Measurements from ENCODE around the gene ANKRD42. TPM values are rescaled to one million over a fixed set of nuclear protein-coding genes. Genes with fewer than 3 reads are reported as not detected.
A peak's percentile ranks its signal among the peaks of the same experiment; 100 is the strongest.

ANKRD42 gene
- total RNA-seq, 6 experiments from 2014 or later = 11.9 to 16.5 (median 13.1) TPM

DNA sequence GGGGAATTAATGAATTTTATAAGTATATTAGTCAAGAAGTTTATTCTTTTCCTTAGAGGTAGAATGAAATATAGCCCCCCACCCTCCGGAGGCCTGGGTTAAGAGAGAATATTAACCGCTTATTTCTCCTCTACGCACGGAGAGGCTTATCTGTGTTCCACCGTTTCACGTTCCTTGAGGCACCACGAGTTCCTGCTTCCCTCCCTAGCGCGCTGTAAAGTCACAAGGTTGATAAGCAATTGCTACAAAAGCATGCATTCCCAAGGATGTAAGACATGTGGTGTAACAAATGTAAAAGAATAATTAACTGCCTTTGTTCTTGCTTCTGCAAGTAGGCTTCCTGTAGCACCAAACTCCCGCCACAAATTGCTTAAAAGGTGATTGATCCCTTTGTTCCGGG lies 1.5 kb upstream of the ANKRD42 start:
- peaks cover 20% of the 10 kb centered on the region for H3K36me3 Mint-ChIP-seq (ENCODE audit: low read depth)
- no peaks in the 10 kb centered on the region for H3K27me3 Mint-ChIP-seq (ENCODE audit: insufficient read depth)
- H3K9me3 Mint-ChIP-seq = no peaks in the 10 kb centered on the region
- no peak for TF ChIP-seq CTCF (IDR thresholded peaks at IDR 0.05)
- H3K4me1 Mint-ChIP-seq (ENCODE audit: low read depth) = peaks cover 34% of the 10 kb centered on the region
- peak overlapping the region; percentile 98 for H3K4me3 Mint-ChIP-seq
- no peak for DNase-seq
- H3K27ac Mint-ChIP-seq = peak overlapping the region; percentile 98; the same call in 1 of the 2 replicates

- DNase-seq = no peak
- H3K27ac Mint-ChIP-seq = peak overlapping the region; percentile 98
- H3K27me3 Mint-ChIP-seq (ENCODE audit: insufficient read depth) = no peaks in the 10 kb centered on the region
- TF ChIP-seq CTCF (IDR thresholded peaks at IDR 0.05) = no peak
- no peaks in the 10 kb centered on the region for H3K9me3 Mint-ChIP-seq
- peak overlapping the region; percentile 98 for H3K4me3 Mint-ChIP-seq
- H3K36me3 Mint-ChIP-seq (ENCODE audit: low read depth) = peaks cover 14% of the 10 kb centered on the region
- H3K4me1 Mint-ChIP-seq (ENCODE audit: low read depth) = peaks cover 38% of the 10 kb centered on the region
Observed at GRCh38 chr11:83192606-83193245, 786 bp upstream of the ANKRD42 start.

DNA sequence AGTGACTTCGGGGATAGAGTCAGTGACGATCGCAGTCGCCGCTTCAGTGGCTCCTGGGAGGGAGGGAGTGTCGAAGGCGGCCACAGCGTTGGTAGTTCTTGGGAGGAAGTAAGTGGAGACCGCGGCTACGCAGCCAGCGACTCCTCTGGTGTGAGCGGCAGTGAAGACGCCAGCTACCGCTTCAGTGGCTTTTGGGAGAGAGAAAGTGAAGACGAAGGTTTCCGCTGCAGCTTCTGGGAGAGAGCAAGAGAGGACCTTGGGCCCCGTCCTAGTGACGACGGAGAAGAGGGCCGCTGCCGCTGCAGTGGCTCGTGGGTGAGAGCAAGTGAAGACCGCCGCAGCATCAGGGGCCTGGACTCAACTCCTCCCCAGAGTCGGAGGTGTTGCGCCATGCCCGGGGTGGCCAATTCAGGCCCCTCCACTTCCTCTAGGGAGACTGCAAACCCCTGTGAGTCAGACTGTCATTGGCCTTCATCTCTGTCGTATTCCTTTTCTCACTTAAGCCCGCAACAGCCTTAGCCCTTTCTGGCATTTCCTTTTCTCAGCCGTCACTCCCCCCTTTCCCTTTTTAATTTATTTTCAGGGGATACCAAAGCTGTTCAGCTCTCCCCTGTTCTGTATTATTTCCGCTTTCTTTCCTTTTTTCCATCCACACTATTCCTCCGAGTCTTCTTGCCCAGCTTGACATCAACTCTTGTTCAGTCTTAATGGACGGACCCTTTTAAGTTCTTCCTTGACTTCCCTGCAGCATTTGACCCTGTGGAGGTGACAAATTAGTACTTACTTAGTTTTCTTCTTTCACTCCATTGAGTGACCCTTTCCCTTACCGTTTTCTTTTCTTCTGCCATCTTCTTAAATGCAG lies 1.0 kb downstream of the ANKRD42 start:
- Mint-ChIP-seq H3K27me3 (ENCODE audit: insufficient read depth) (no peaks in the 10 kb centered on the region), H3K36me3 (ENCODE audit: low read depth) (peaks cover 14% of the 10 kb centered on the region), H3K9me3 (no peaks in the 10 kb centered on the region), H3K4me3 (peak overlapping the region; percentile 98), H3K4me1 (ENCODE audit: low read depth) (peaks cover 38% of the 10 kb centered on the region), H3K27ac (peak overlapping the region; percentile 98)
- DNase-seq = peak; percentile 78
- no peak for TF ChIP-seq CTCF (IDR thresholded peaks at IDR 0.05)

DNA sequence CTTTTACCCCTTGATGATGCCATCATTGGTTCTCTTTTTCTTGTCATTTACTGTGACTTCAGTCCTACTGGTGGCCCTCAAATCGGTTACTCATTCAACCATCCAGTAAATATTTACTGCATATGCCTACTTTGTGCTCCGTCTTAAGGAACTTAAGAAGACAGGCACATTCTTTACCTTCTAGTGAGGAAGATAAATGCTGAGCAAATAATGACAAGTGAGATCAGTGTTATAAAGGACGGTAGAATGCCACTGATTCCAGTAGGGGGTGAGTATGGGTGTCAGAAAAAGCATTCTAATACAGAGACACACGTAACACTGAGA lies 1.6 kb downstream of the ANKRD42 start:
- Mint-ChIP-seq H3K27ac (peak overlapping the region; percentile 98), H3K4me3 (peak overlapping the region; percentile 98), H3K27me3 (ENCODE audit: insufficient read depth) (no peaks in the 10 kb centered on the region), H3K9me3 (no peaks in the 10 kb centered on the region), H3K4me1 (ENCODE audit: low read depth) (peaks cover 44% of the 10 kb centered on the region), H3K36me3 (ENCODE audit: low read depth) (peaks cover 14% of the 10 kb centered on the region)
- TF ChIP-seq CTCF (IDR thresholded peaks at IDR 0.05) = peak; percentile 27; the same call in 1 of the 2 replicates
- DNase-seq = peak; percentile 5

DNA sequence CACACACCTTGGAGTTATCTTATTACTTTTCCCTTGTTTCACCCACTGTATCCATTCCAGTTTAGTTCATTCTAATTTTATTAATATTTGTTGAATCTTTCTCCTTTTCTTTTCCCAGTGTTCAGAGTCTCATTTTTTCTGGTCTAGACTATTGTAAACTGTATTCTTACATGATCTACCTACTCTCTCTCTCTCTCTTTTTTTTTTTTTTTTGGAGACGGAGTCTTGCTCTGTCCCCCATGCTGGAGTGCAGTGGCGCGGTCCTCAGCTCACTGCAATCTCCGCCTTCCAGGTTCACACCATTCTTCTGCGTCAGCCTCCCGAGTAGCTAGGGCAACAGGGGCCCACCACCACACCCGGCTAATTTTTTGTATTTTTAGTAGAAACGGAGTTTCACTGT lies 2.1 kb downstream of the ANKRD42 start:
- Mint-ChIP-seq H3K4me3 (peak overlapping the region; percentile 98), H3K27ac (peak overlapping the region; percentile 98), H3K9me3 (no peaks in the 10 kb centered on the region), H3K36me3 (ENCODE audit: low read depth) (peaks cover 14% of the 10 kb centered on the region), H3K4me1 (ENCODE audit: low read depth) (peaks cover 48% of the 10 kb centered on the region), H3K27me3 (ENCODE audit: insufficient read depth) (no peaks in the 10 kb centered on the region)
- no peak for TF ChIP-seq CTCF (IDR thresholded peaks at IDR 0.05)
- DNase-seq = no peak
